ENCODE measurements around the gene COPZ1.
"Not testable (repeated sequence)": the region's sequence is repeated elsewhere in the genome, so short reads cannot be mapped to it uniquely, and the experiment has no call there.

Gene COPZ1

GRCh38 chr12:54294152-54294952 is 30.6 kb upstream of the COPZ1 start:
- DNase-seq: peak in 46 of 56 donors; percentile 5 to 82 (median 42)

GRCh38 chr12:54294953-54295566 is 29.9 kb upstream of the COPZ1 start:
- DNase-seq: peak in 1 of 56 donors; percentile 53

DNA sequence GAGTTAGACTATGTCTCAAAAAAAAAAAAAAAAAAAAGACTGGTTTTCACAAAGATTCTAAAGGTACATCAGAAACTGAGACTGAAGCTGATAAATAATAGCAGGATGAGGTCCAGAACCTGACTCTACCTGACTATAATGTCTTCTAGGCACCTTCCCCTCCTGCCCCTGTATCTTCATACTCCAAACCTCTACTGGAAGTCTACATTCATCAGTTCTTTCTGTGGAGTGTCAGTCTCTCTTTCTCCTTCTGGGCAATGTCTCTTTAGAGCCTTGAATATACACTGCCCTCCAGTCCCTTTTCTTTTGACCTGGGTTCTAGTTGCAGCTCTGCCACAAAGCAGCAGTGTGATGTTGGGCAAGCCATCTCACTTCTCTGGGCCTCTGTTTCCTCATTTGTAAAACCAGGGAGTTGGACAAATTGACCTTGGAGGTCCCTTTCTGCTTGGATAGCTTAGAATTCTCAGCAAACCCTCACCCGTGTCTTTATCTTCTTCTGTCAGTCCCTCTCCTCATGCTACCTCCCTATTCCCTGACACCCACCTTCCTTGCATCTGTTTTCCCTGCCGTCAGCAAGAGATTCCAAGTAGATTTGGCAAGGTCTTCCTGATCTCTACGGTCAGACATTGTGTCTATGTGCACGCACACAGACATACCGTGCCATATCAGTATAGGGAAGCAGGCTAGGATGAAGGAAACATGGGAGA is 28.4 kb upstream of the COPZ1 start:
- no peak for DNase-seq

DNA sequence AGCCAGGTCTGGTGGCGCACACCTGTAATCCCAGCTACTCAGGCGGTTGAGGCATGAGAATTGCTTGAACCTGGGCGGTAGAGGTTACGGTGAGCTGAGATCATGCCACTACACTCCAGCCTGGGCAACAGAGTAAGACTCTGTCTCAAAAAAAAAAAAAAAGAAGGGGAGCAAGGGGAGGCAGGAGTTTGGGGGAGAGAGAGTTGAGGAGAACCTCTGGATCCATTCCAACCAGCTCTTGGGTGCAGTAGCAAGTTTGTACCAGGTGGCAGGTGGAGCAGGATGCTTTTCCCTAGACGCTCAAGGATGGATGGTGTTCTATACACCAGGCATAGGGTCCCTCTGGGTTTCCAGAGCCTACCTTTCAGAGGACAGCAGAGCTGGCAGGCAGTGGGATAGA is 26.0 kb upstream of the COPZ1 start:
- no peak for DNase-seq

GRCh38 chr12:54299515-54300224 is 25.3 kb upstream of the COPZ1 start:
- DNase-seq: no peak

- DNase-seq: no peak
These were observed 24.7 kb upstream of the COPZ1 start for GRCh38 chr12:54300225-54300731.

DNA sequence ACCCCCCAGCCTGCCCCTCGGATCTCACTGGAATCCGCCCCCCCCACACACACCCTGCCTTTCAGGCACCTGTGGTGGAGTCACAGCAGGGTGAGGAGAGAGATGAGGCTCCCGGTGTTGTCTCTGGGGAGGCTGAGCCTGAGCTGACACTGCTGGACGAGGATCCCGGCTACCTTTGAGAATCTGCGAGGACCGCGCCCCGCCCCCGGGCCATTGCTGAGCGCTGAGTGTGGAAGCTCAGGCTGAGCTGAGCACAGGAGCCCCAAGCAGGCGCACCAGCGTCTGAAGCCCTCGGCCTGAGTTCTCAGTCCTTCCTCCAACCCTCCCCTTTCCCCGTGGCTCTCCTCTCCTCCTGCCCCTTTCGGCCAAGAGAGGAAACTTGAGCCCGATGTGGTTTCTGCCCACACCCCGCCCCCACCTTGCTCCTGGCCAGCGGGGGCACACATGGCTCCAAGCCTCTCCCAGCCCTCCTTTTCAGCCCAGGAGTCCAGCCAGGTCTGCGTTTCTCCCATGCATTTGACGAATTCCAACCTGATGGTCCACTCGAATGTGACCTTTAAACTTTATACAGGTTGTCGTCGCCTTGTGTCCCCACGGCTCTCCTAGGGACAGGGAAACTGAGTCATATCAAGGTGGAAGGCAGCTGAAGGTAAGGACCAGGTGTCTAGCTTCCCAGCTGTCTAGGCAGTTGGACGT is 24.1 kb upstream of the COPZ1 start, which contains the start of gene NFE2:
NFE2 (minus strand) TSS at position 284 of the 696 bp plus-strand sequence. CDS start 5,767 bp downstream, outside the sequence.
- peak in 8 of 56 donors; percentile 7 to 29 (median 10) for DNase-seq

DNA sequence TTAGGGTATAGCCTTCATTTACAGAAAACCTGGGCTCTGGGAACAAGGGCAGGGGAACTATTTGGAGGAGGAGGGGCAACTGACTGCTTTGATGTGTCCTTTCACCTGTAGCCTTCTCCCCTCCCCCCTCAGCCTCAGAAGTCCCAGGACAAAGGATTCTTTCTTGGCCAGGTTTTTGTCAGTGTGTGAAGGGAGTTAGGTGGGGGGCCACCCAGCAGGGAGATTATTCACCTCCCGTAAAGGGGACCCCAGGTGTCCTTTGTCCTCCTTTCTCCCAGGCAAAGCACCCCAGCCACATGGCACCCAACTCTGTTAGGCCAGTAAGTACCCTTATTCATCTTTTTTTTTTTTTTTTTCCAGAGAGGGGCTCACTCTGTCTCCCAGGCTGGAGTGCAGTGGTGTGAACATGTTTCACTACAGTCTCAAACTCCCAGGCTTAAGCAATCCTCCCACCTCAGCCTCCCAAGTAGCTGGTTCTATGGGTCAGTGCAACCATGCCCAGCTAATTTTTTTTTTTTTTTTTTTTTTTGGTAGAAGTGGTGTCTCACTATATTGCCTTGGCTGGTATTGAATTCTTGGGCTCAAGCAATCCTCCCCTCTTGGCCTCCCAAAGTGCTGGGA is 23.4 kb upstream of the COPZ1 start:
- DNase-seq: no peak

GRCh38 chr12:54303640-54304039 is 21.3 kb upstream of the COPZ1 start:
- DNase-seq: no peak

DNA sequence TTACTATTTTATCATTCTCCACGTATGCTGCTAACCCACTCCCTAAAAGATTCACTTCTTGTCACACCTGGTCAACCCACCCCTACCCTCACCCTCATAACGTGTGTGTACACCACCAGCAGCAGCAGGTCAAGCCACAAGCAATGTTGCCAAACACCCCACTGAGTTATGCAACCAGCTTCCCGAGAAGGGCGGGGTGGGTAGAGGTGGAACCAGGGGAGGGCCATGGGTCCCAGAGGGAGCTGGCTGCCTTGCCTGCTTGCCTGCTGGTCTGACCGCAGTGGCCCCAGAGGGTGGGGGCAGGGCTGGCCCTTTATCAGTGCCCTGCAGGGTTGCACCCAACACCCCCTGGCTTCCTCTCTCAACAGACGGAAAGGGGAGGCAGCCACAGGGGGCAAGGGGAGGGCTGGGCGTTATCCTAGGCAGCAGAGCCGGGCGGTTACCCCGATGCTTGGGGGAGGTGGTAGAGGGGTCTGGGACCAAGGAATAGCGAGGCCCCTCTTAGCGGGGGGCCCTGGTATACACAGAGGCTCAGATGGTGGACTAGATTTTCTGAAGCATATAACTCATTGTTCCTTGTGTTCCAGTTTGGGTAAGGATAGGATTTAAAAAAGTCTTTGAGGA is 20.6 kb upstream of the COPZ1 start:
- DNase-seq: peak in 1 of 56 donors; percentile 8

DNA sequence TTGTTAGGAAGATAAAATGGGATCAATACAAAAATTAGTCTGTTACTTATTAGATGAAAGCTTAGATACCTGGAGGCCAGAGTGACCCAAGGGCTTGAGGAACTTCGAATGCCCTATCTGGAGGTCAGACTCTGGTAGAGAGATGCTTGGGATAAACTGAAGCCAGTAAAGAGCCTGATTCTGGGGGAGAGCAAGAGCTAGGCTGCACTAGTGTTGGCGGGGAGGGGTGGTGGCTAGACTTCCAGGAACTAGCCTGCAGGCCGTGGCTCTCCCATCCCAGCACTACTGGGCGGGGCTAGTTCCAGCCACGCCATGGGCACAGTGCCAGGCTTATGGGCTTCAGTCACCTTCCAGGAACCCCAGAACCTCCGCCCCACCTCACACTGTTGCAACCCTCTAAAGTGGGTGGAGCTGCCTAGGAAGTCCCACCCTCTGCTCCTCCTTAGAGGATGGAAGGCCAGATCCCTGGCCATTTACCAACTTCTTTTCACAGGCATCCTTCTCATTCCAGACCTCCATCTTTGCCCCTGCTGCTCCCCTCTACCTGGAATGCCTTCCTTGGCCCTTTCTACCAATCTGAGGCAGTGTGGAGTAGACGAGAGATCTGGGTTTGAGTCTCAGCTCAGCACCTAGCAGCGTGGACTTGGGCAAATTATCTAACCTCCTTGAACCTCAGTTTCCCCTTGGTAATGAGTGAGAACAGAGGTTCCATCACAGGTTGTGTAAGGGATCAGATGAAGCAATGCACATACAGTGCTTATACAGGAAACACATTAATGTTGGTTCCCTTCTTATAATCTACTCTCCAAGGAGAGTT is 17.8 kb upstream of the COPZ1 start:
- peak in 1 of 56 donors; percentile 33 for DNase-seq

DNA sequence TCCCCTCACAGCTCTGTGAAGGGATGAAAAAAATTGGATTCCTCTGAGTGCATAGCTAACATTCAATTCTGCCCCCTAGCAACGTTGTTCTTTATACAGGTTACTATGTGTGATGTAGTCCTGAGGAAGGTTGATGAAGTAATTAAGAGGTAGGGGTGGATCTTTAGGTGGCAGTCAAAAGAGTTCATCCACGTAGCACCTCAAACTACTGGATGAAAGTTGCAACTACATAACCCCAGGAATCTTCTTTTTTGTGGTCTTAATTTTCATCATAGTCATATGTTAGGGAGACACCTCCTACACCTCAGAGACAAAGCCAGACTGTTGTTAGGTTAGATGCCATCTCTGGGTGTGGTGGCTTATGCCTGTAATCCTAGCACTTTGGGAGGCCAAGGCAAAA is 13.9 kb upstream of the COPZ1 start:
- no peak for DNase-seq

GRCh38 chr12:54312309-54312708 is 12.6 kb upstream of the COPZ1 start:
- not testable (repeated sequence) for DNase-seq

DNA sequence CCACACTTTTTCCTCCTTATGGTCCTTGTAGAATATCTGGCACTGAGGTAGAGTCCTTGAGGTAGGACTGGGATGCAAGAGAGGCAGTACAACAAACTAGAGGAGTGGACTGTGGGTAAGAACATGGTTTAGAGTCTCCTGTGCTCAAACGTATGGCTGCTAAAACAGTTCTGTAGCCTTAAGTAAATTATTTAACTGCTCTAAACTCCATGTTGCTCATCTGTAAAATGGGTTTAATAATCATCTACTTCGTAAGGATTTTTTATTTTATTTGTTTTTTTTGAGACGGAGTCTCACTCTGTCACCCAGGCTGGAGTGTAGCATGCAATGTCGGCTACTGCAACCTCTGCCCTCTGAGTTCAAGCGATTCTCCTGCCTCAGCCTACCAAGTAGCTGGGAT is 3.6 kb upstream of the COPZ1 start:
- DNase-seq: no peak

- DNase-seq: not testable (repeated sequence)
These were observed 645 bp downstream of the COPZ1 start for GRCh38 chr12:54325442-54326109.

GRCh38 chr12:54328595-54329337 is 3.8 kb downstream of the COPZ1 start:
- DNase-seq: no peak

DNA sequence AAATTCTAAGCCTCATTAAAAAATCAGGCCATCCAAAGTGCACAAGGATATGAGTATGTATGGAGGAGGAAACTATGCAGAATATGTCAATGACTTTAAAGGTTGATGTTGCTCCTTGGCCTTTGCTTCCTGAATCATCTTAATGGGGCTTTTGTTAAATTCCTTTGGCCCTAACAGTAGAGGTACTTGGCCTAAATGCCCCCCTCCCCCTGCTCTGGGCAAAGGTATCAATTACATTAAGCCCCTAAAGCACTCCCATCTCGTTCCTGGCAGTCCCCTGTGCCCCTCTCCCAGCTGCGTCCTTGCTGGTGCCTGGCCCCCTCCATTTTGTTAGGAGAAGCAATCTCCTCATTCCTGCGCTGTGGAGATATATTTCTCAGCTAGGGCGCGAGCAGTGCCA is 4.8 kb downstream of the COPZ1 start:
- DNase-seq: no peak

Measured in amygdala (tissue), 56 donors.